Spleen (tissue), 11 donors: ENCODE measurements around the gene MBNL2. TPM values are rescaled to one million over a fixed set of nuclear protein-coding genes. Genes with fewer than 3 reads are reported as not detected.

ENCODE experiments used
- DNase-seq: peaks from one replicate; pipeline ENCODE4 v3.0.0-alpha.2; 2020
- H3K27ac ChIP-seq, 8 donors: fragments of 200-600 bp; sonication (generic) in 7 of 8; 1 replicate in 4 of 8; 2 replicates in 4 of 8; pipeline versions ENCODE4 v1.5.0 to v1.8.0; 2016 to 2021; ENCODE audit warnings: inconsistent platforms in 4 of 8, mild to moderate bottlenecking in 4 of 8, moderate library complexity in 1 of 8
- H3K27me3 ChIP-seq, 7 donors: fragments of 200-600 bp; sonication (generic) in 6 of 7; replicated peaks in 1 of 7; 1 replicate in 4 of 7; 2 replicates in 3 of 7; pipeline versions ENCODE4 v1.5.0 to v1.8.0; 2016 to 2021; ENCODE audit warnings: inconsistent platforms in 3 of 7, mild to moderate bottlenecking in 1 of 7
- H3K36me3 ChIP-seq, 6 donors: fragments of 200-600 bp; sonication (generic) in 5 of 6; 1 replicate in 4 of 6; 2 replicates in 2 of 6; pipeline versions ENCODE4 v1.5.0 to v1.8.0; 2016 to 2021; ENCODE audit warnings: inconsistent platforms in 2 of 6
- H3K4me1 ChIP-seq, 6 donors: fragments of 200-600 bp; sonication (generic) in 5 of 6; 1 replicate in 3 of 6; 2 replicates in 3 of 6; pipeline versions ENCODE4 v1.5.0 to v1.8.0; 2016 to 2021; ENCODE audit warnings: inconsistent platforms in 3 of 6
- H3K4me3 ChIP-seq, 8 donors: fragments of 200-600 bp; sonication (generic) in 7 of 8; 1 replicate in 4 of 8; 2 replicates in 4 of 8; pipeline versions ENCODE4 v1.5.0 to v1.8.0; 2016 to 2021; ENCODE audit warnings: inconsistent platforms in 4 of 8, mild to moderate bottlenecking in 4 of 8, moderate library complexity in 2 of 8
- H3K9me3 ChIP-seq, 8 donors: fragments of 200-600 bp; sonication (generic) in 7 of 8; 1 replicate in 4 of 8; 2 replicates in 4 of 8; pipeline versions ENCODE4 v1.5.0 to v1.8.0; 2016 to 2021; ENCODE audit warnings: inconsistent platforms in 4 of 8
- POLR2A ChIP-seq, 3 donors: fragments of 450-650 bp; IDR thresholded peaks; one replicate each; pipeline ENCODE4 v1.5.1; 2017; ENCODE audit warnings: antibody characterized with exemption in 3 of 3, mild to moderate bottlenecking in 1 of 3
- POLR2AphosphoS5 ChIP-seq, 3 donors: sonication (generic); formaldehyde crosslinking; IDR thresholded peaks; one replicate each; pipeline ENCODE4 v1.5.1; 2017; ENCODE audit warnings: antibody characterized with exemption in 3 of 3
- WGBS, 5 donors: extraction: QIAGEN DNeasy Blood & Tissue Kit in 3 of 5; methylation state at CpG; one replicate each; pipeline versions ENCODE4 v1.1.5 to v1.1.7; 2013 to 2018; 5-methylcytosine and 5-hydroxymethylcytosine counted together
- intact Hi-C: fragments of 100-400 bp; cut with DNase I; formaldehyde crosslinking; loops from one replicate; pipeline ENCODE4 v1.15.0; 2023; ENCODE audit warnings: low total_unique reads
- polyA plus RNA-seq, 3 donors: library from polyadenylated mRNA; stranded (reverse); fragments of 200-250 nt; gene quantifications; one replicate each; pipeline ENCODE4 v1.2.1, GENCODE V29; 2013
- total RNA-seq, 7 donors: library from RNA; depleted of rRNA in 3 of 7; stranded (reverse); fragments of >200 nt in 3 of 7; fragmentation: NEBNext Ultra II Directional in 4 of 7; extraction: Animal tissue kit (Norgen Biotek cat#: 25700) in 4 of 7; gene quantifications; one replicate each; pipeline versions ENCODE4 v1.1.0 to v1.2.1, GENCODE V29; 2016 to 2021
- TF ChIP-seq, protein P1 (sequence below), 11 experiments: fragments of 200-600 bp in 7 of 11; fragments of 450-650 bp in 4 of 11; sonication (generic) in 4 of 11; IDR thresholded peaks in 8 of 11; conservative IDR thresholded peaks in 3 of 11; 1 replicate in 7 of 11; 2 replicates in 4 of 11; pipeline versions ENCODE4 v1.4.0 to v1.8.0; 2016 to 2021; ENCODE audit warnings: antibody characterized with exemption in 11 of 11, inconsistent platforms in 4 of 11, mild to moderate bottlenecking in 1 of 11
- donor health status: healthy with polysubstance abuse.
- donor health status: DM: no; HTN: no; CAD: no; lungs with moderate emphysema.
- donor health status: DM: no; HTN: no; CAD: no.
- donor health status: Bipolar disorder and iron deficiency.
- donor health status: healthy.
- donor health status: DM: no; HTN: no; CAD: no.
- donor health status: DM: yes; HTN: yes; CAD: no.

MBNL2 gene
- total and polyA plus RNA-seq, 10 donors, result 7.0 to 56.3 (median 31.1) TPM

DNA sequence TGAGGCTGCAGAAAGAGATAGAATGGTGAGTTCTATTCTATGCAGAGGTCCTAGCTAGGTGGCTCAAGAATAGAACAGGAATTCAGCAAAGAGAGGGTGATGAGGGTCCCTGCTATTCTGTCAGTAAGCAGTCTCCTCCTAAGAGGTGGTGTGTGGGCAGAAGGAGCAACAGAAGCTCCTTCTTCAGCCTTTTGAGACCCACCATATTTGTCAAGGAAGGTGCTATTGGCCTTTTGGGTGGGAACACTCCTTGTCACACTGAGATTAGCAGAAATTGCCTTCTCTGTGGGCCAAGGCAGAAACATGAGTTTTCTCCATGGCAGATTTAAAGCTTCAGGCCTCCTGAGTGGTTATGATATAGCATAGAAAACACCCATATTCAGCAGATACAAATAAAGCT is 172.4 kb downstream of the MBNL2 start:
- no peak overlapping the region for H3K27ac ChIP-seq
- no peak overlapping the region for H3K4me3 ChIP-seq
- DNase-seq, result no peak
- no peaks in the 10 kb centered on the region for H3K9me3 ChIP-seq
- intact Hi-C loops, result no loop called here
- TF ChIP-seq, protein P1, sequence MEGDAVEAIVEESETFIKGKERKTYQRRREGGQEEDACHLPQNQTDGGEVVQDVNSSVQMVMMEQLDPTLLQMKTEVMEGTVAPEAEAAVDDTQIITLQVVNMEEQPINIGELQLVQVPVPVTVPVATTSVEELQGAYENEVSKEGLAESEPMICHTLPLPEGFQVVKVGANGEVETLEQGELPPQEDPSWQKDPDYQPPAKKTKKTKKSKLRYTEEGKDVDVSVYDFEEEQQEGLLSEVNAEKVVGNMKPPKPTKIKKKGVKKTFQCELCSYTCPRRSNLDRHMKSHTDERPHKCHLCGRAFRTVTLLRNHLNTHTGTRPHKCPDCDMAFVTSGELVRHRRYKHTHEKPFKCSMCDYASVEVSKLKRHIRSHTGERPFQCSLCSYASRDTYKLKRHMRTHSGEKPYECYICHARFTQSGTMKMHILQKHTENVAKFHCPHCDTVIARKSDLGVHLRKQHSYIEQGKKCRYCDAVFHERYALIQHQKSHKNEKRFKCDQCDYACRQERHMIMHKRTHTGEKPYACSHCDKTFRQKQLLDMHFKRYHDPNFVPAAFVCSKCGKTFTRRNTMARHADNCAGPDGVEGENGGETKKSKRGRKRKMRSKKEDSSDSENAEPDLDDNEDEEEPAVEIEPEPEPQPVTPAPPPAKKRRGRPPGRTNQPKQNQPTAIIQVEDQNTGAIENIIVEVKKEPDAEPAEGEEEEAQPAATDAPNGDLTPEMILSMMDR (IDR thresholded peaks at IDR 0.05 in 8 of 11, conservative IDR thresholded peaks at IDR 0.05 in 3 of 11), result no peak
- no peak for TF ChIP-seq POLR2AphosphoS5 (IDR thresholded peaks at IDR 0.05)
- no peaks in the 10 kb centered on the region for H3K4me1 ChIP-seq
- H3K36me3 ChIP-seq, result peaks cover 0 to 20% (median 2%) of the 10 kb centered on the region in 6 donors
- H3K27me3 ChIP-seq, result no peaks in the 10 kb centered on the region

DNA sequence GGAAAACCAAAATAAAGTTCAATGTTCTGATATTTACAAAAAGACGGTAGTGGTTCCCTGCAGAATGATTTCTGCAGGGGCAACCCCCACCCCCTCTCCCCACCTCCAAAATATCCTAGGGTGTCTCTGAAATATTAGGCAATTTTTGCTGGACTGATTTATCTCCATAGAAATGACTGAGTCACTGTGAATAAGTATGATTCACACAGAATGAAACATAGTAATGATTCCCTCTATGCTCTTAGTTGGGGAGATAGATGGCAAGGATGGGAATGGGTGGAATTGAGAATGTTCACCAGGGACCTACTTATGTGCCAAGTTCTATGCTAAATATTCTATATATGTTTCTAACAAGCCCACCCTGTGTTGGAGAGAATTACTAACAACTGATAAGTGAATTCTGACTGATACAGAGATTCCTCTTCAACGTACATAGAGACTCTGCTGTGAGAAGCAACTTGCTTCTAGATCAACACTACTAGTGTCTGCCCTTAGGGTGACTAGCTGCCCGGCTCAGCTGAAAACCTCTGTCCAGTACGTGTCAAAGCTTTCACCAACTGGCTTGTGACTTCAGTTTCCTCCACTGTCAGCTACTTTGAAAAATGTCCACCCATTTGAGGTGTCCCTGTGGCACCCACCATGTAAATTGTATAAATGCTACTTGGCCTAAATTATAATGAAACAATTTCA is 173.5 kb downstream of the MBNL2 start:
- H3K27ac ChIP-seq, result no peak overlapping the region
- H3K9me3 ChIP-seq, result no peaks in the 10 kb centered on the region

DNA sequence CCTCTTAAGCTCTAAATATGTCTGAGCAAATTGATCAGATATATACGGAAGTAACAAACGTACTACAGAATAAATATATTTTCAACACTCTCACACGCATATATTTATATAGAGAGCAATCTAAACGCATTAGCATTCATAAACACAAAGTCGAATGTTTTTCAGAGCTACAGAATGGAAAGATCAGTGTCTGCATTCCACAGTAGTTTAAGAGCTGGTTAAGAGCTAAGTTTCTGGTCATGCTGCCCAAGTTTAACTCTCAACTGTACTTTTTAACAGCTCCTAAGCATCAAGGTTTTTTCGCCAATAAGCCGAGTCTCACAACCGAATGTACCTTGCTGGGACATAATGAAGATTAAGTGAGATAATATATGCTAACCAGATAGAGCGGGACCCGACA is 175.1 kb downstream of the MBNL2 start:
- TF ChIP-seq POLR2AphosphoS5 (IDR thresholded peaks at IDR 0.05) (no peak), POLR2A (IDR thresholded peaks at IDR 0.05) (no peak)
- TF ChIP-seq, protein P1 (IDR thresholded peaks at IDR 0.05 in 8 of 11, conservative IDR thresholded peaks at IDR 0.05 in 3 of 11), result no peak
- Histone ChIP-seq H3K36me3 (peaks cover 0 to 6% (median 0%) of the 10 kb centered on the region in 6 donors), H3K27me3 (no peaks in the 10 kb centered on the region), H3K4me1 (no peaks in the 10 kb centered on the region), H3K9me3 (peaks cover 0 to 11% (median 2%) of the 10 kb centered on the region in 8 donors), H3K4me3 (no peak overlapping the region), H3K27ac (no peak overlapping the region)
- intact Hi-C loops, result no loop called here
- 75 to 84% (median 79%) methylated on average over 10 of the region's 10 CpGs for WGBS, 5 donors
- DNase-seq, result no peak

More for the DNA sequence above, 173.5 kb downstream of the MBNL2 start:
- Histone ChIP-seq H3K27me3 (no peaks in the 10 kb centered on the region), H3K36me3 (peaks cover 0 to 20% (median 2%) of the 10 kb centered on the region in 6 donors), H3K4me1 (no peaks in the 10 kb centered on the region), H3K4me3 (no peak overlapping the region)
- no peak for TF ChIP-seq POLR2A (IDR thresholded peaks at IDR 0.05)
- no peak for TF ChIP-seq POLR2AphosphoS5 (IDR thresholded peaks at IDR 0.05)
- TF ChIP-seq, protein P1 (IDR thresholded peaks at IDR 0.05 in 8 of 11, conservative IDR thresholded peaks at IDR 0.05 in 3 of 11), result no peak
- no peak for DNase-seq
- intact Hi-C loops, result no loop called here
- WGBS, 5 donors, result 86 to 94% (median 90%) methylated on average over 4 of the region's 4 CpGs

DNA sequence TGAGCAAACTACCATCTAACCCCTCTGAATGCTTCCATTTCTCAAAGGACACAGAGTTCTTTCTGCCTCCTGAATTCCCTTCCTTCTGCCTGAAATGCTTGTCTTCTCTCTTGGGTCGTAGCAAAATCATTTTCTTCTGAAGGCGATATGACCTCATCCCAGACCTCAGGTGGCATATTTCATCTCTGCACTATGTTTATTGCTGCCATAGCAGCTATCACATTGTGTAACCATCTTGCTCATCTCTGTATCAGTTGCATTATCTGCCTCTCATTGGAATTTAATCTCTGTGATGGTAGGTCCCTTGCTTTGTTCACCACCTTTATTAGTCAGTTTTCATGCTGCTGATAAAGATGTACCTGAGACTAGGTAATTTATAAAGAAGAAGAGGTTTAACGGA is 179.3 kb downstream of the MBNL2 start:
- Histone ChIP-seq H3K27ac (no peak overlapping the region), H3K36me3 (no peaks in the 10 kb centered on the region), H3K4me3 (no peak overlapping the region), H3K27me3 (no peaks in the 10 kb centered on the region), H3K4me1 (no peaks in the 10 kb centered on the region), H3K9me3 (peaks cover 0 to 11% (median 2%) of the 10 kb centered on the region in 8 donors)
- intact Hi-C loops, result no loop called here
- 62 to 78% (median 74%) methylated on average over 3 of the region's 3 CpGs for WGBS, 5 donors
- no peak for TF ChIP-seq POLR2A (IDR thresholded peaks at IDR 0.05)
- TF ChIP-seq POLR2AphosphoS5 (IDR thresholded peaks at IDR 0.05), result no peak
- no peak for DNase-seq
